Measurements from ENCODE around the gene SIN3A.

DNA sequence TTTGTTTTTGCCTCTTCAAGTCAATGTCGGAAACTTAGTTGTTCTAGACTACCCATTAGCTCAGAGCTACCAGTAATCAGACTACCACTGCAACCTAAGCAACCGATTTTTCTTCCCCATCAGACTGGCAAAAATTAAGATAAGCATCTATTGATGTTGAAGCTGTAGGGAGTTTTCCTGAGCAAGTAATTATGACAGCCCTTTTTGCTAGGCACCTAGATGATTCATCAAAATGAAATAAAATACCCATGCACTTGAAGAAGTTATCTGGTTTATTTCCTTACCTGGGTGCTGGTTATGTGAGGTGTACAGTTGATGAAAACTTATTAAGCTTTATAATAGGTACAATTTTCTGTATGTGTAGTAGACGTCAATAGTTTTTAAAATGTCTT is 116.2 kb downstream of the SIN3A start:
- TF ChIP-seq, protein P1, sequence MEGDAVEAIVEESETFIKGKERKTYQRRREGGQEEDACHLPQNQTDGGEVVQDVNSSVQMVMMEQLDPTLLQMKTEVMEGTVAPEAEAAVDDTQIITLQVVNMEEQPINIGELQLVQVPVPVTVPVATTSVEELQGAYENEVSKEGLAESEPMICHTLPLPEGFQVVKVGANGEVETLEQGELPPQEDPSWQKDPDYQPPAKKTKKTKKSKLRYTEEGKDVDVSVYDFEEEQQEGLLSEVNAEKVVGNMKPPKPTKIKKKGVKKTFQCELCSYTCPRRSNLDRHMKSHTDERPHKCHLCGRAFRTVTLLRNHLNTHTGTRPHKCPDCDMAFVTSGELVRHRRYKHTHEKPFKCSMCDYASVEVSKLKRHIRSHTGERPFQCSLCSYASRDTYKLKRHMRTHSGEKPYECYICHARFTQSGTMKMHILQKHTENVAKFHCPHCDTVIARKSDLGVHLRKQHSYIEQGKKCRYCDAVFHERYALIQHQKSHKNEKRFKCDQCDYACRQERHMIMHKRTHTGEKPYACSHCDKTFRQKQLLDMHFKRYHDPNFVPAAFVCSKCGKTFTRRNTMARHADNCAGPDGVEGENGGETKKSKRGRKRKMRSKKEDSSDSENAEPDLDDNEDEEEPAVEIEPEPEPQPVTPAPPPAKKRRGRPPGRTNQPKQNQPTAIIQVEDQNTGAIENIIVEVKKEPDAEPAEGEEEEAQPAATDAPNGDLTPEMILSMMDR (conservative IDR thresholded peaks at IDR 0.05; ENCODE audit: low read depth in 2 of 2): no peak
- TF ChIP-seq, protein P2, sequence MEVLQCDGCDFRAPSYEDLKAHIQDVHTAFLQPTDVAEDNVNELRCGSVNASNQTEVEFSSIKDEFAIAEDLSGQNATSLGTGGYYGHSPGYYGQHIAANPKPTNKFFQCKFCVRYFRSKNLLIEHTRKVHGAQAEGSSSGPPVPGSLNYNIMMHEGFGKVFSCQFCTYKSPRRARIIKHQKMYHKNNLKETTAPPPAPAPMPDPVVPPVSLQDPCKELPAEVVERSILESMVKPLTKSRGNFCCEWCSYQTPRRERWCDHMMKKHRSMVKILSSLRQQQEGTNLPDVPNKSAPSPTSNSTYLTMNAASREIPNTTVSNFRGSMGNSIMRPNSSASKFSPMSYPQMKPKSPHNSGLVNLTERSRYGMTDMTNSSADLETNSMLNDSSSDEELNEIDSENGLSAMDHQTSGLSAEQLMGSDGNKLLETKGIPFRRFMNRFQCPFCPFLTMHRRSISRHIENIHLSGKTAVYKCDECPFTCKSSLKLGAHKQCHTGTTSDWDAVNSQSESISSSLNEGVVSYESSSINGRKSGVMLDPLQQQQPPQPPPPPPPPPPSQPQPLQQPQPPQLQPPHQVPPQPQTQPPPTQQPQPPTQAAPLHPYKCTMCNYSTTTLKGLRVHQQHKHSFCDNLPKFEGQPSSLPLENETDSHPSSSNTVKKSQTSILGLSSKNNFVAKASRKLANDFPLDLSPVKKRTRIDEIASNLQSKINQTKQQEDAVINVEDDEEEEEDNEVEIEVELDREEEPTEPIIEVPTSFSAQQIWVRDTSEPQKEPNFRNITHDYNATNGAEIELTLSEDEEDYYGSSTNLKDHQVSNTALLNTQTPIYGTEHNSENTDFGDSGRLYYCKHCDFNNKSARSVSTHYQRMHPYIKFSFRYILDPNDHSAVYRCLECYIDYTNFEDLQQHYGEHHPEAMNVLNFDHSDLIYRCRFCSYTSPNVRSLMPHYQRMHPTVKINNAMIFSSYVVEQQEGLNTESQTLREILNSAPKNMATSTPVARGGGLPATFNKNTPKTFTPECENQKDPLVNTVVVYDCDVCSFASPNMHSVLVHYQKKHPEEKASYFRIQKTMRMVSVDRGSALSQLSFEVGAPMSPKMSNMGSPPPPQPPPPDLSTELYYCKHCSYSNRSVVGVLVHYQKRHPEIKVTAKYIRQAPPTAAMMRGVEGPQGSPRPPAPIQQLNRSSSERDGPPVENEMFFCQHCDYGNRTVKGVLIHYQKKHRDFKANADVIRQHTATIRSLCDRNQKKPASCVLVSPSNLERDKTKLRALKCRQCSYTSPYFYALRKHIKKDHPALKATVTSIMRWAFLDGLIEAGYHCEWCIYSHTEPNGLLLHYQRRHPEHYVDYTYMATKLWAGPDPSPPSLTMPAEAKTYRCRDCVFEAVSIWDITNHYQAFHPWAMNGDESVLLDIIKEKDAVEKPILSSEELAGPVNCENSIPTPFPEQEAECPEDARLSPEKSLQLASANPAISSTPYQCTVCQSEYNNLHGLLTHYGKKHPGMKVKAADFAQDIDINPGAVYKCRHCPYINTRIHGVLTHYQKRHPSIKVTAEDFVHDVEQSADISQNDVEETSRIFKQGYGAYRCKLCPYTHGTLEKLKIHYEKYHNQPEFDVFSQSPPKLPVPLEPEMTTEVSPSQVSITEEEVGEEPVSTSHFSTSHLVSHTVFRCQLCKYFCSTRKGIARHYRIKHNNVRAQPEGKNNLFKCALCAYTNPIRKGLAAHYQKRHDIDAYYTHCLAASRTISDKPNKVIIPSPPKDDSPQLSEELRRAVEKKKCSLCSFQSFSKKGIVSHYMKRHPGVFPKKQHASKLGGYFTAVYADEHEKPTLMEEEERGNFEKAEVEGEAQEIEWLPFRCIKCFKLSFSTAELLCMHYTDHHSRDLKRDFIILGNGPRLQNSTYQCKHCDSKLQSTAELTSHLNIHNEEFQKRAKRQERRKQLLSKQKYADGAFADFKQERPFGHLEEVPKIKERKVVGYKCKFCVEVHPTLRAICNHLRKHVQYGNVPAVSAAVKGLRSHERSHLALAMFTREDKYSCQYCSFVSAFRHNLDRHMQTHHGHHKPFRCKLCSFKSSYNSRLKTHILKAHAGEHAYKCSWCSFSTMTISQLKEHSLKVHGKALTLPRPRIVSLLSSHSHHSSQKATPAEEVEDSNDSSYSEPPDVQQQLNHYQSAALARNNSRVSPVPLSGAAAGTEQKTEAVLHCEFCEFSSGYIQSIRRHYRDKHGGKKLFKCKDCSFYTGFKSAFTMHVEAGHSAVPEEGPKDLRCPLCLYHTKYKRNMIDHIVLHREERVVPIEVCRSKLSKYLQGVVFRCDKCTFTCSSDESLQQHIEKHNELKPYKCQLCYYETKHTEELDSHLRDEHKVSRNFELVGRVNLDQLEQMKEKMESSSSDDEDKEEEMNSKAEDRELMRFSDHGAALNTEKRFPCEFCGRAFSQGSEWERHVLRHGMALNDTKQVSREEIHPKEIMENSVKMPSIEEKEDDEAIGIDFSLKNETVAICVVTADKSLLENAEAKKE (CRISPR knock-in tag; IDR thresholded peaks at IDR 0.05): no peak
- no peak for TF ChIP-seq JUNB (IDR thresholded peaks at IDR 0.05; ENCODE audit: unreplicated experiment)
- no peak for TF ChIP-seq EZH2 (IDR thresholded peaks at IDR 0.05; ENCODE audit: low read depth, unreplicated experiment)
- TF ChIP-seq EZH2phosphoT487 (IDR thresholded peaks at IDR 0.05; ENCODE audit: unreplicated experiment): no peak
- no peak for TF ChIP-seq STAT1 (IDR thresholded peaks at IDR 0.05; ENCODE audit: unreplicated experiment)
- TF ChIP-seq, protein P3, sequence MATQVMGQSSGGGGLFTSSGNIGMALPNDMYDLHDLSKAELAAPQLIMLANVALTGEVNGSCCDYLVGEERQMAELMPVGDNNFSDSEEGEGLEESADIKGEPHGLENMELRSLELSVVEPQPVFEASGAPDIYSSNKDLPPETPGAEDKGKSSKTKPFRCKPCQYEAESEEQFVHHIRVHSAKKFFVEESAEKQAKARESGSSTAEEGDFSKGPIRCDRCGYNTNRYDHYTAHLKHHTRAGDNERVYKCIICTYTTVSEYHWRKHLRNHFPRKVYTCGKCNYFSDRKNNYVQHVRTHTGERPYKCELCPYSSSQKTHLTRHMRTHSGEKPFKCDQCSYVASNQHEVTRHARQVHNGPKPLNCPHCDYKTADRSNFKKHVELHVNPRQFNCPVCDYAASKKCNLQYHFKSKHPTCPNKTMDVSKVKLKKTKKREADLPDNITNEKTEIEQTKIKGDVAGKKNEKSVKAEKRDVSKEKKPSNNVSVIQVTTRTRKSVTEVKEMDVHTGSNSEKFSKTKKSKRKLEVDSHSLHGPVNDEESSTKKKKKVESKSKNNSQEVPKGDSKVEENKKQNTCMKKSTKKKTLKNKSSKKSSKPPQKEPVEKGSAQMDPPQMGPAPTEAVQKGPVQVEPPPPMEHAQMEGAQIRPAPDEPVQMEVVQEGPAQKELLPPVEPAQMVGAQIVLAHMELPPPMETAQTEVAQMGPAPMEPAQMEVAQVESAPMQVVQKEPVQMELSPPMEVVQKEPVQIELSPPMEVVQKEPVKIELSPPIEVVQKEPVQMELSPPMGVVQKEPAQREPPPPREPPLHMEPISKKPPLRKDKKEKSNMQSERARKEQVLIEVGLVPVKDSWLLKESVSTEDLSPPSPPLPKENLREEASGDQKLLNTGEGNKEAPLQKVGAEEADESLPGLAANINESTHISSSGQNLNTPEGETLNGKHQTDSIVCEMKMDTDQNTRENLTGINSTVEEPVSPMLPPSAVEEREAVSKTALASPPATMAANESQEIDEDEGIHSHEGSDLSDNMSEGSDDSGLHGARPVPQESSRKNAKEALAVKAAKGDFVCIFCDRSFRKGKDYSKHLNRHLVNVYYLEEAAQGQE (IDR thresholded peaks at IDR 0.05; ENCODE audit: unreplicated experiment): no peak
- TF ChIP-seq POLR2AphosphoS5 (IDR thresholded peaks at IDR 0.05; ENCODE audit: low read depth): no peak
- TF ChIP-seq, protein P4, sequence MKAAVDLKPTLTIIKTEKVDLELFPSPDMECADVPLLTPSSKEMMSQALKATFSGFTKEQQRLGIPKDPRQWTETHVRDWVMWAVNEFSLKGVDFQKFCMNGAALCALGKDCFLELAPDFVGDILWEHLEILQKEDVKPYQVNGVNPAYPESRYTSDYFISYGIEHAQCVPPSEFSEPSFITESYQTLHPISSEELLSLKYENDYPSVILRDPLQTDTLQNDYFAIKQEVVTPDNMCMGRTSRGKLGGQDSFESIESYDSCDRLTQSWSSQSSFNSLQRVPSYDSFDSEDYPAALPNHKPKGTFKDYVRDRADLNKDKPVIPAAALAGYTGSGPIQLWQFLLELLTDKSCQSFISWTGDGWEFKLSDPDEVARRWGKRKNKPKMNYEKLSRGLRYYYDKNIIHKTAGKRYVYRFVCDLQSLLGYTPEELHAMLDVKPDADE (IDR thresholded peaks at IDR 0.05): no peak
- no peak for TF ChIP-seq ZNF331 (CRISPR knock-in tag; IDR thresholded peaks at IDR 0.05; ENCODE audit: low read depth)
- TF ChIP-seq CREB1 (CRISPR knock-in tag; IDR thresholded peaks at IDR 0.05; ENCODE audit: low read depth): no peak

All from GM23338 (cell line).